HG02571 (cell line): ENCODE measurements around the gene PPP2R3B.
"Not testable (repeated sequence)": the region's sequence is repeated elsewhere in the genome, so short reads cannot be mapped to it uniquely, and the experiment has no call there.

Source experiments
- ATAC-seq: cut with Tn5 transposase; IDR thresholded peaks from one replicate; pipeline ENCODE4 v1.9.1; 2021; ENCODE audit warnings: mild to moderate bottlenecking, moderate library complexity; ENCODE audit not compliant: unreplicated experiment

The PPP2R3B gene

GRCh38 chrX:340641-341423 lies 45.9 kb downstream of the PPP2R3B start:
- no peak for ATAC-seq

- ATAC-seq, result no peak
These were observed 46.6 kb downstream of the PPP2R3B start for GRCh38 chrX:340121-340520.

- ATAC-seq, result no peak
These were observed 47.8 kb downstream of the PPP2R3B start for GRCh38 chrX:338836-339400.

GRCh38 chrX:338281-338835 lies 48.3 kb downstream of the PPP2R3B start:
- ATAC-seq, result no peak

GRCh38 chrX:337331-337831 lies 49.3 kb downstream of the PPP2R3B start:
- no peak for ATAC-seq

DNA sequence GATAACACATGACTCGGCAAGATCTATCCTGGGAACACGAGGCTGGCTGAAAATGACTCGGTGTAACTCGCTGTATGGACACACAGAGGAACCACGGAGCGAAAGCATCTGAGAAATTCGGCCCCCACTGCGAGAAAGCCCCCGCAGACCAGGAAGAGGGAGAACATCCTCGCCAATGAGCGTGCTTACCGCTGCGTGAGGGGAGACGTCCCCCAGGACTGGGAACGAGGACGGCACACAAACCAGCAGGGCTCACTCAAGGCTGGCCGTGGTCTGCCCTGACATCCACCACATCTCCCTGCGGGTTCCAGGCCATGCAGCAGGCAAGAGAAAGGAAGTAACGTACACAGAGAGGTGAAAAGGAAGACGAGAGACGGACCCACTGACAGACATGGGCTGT lies 50.5 kb downstream of the PPP2R3B start:
- no peak for ATAC-seq

DNA sequence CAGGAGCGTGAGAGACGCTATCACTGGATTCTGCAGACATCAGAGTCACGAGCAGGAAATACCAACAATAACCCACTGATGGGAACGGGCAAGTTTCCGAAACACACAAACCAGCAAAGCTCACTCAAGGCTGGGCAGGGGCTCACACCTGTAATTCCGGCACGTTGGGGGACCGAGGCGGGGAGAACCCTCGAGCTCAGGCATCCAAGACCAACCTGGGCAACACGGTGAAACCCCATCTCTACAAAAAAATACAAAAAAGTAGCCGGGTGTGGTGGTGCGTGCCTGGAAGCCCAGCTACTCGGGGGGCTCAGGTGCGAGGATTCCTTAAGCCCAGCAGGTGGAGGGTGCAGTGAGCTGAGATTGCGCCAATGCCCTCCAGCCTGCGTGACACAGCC lies 51.0 kb downstream of the PPP2R3B start:
- ATAC-seq, result no peak

GRCh38 chrX:334971-335757 lies 51.5 kb downstream of the PPP2R3B start:
- ATAC-seq, result no peak

DNA sequence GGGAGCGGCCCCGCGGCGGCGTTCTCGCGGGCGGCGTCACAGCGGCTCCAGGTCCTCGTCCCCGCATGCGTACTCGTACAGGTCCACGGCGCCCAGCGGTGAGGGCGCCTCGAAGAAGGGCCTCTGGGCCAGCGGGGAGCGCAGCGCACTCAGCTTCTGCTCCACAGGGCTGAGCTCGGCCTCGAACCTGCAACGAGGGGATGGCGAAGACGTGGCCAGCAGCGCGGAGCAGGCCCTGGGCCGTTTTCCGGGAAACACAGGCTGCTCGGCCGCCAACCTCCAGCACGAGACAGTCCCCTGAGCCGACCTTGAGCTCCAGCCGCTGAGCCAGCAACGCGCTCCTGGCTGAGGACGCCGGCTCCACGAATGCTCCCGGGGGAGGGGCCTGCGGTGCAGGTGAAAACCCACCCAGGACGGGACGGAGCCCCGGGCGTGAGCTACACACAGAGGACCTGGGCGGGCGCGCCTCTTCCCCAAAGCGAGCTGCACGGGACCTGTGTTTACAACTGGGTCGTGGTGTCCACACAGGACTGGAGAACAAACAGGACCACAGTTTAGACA lies 52.3 kb downstream of the PPP2R3B start:
- ATAC-seq, result no peak

GRCh38 chrX:333611-334311 lies 52.9 kb downstream of the PPP2R3B start:
- ATAC-seq, result no peak

DNA sequence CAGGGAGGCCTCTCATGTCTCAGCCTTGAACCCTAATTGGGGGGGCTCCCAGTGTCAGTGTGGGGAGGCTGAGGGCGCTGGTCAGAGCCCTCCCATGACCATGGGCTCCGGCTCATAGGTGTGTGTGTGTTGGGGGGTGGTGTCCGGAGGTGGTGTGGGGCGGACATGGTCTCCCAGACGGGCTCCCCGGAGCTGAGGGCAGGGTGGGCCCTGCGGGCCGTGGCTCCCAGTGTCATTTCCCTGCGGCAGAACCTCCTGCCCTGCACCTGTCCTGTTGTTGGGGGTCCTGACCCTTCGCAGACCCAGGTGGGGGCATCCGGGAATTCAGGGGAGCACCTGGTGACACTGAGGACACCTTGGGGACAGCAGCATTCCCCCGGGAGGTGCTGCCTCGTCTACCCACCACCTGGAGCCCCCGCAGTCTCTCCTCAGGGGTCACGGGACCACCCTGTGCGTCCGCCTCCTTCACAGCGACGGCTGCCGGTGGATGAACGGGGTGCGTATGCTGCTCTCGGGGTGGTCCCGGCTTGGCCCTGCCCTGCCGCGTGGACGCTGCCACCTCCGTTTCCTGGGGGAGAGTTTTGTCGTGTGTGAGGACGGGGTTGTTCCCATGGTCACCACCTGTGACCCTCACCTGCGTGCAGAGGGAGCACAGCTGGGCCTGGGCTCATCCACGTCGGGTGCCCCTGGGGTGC lies 53.6 kb downstream of the PPP2R3B start:
- ATAC-seq, result no peak

DNA sequence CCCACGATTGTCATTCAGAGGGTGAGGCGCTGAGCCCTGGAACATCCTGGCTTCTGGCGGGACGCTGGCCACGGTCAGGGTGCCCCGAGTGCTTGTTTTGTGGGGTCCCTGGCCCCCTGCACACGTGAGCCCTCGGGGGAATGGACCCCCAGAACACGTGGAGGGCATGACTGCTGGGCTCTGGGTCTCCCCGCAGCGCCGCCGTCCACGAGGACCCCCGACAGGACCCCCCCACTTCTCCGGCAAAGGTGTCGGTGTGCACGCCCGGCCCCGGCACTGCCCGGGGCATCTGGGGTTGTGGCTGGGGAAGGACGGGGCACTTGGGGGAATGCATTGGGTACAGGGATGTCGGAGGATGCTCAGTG lies 54.2 kb downstream of the PPP2R3B start:
- no peak for ATAC-seq

DNA sequence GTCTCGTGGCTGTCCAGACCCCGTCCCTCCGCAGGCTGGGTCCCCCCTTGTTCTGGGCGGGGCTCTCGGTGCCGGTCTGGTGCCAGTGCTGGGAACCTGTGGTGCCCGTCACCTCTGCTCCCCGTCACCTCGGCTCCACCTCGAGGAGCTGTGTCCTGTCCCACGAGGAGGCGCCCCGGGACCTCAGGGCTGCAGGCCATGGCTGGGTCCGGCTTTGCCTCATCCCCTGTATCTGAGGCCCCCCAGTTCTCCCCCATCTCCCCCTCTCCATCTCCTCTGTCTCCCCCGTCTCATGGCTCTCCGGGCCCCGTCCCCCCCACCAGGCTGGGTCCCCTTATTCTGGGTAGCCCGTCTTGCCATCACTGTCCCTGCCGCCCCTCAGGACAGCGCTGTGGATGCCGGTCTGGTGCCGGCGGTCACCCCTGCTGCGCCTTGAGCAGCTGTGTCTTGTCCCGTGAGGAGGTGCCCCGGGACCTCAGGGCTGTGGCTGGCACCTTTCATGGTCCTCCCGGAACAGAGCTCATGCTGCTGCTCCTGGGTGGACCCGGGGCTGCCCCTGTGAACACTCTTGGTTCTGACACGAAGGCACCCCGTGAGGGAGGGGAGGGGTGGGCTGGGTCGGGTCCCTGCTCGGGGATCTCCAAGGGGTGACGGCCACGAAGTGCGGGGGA lies 54.7 kb downstream of the PPP2R3B start:
- ATAC-seq, result no peak

- ATAC-seq, result no peak
These were observed 55.4 kb downstream of the PPP2R3B start for GRCh38 chrX:331151-331824.

DNA sequence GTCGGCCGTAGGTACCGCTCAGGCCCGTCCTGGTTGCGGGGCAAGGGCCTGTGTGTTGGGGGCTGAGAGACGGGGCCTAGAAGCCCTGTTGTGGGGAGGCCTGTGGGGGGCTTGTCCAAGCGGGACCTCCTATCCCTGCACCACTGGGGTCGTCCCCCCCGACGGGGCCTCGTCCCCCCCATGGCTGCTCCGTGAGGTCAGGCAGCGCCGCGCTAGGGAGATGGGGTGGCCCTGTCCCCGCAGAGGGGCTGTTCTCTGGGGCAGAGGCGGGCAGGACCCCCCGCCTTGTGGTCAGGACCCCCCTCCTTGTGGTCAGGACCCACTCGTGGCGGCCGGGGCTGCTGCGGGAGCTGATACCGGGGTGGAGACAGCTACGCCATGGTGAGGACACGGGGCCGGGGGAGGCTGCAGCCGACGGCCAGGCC lies 56.0 kb downstream of the PPP2R3B start:
- no peak for ATAC-seq

GRCh38 chrX:330141-330725 lies 56.5 kb downstream of the PPP2R3B start:
- ATAC-seq, result not testable (repeated sequence)

DNA sequence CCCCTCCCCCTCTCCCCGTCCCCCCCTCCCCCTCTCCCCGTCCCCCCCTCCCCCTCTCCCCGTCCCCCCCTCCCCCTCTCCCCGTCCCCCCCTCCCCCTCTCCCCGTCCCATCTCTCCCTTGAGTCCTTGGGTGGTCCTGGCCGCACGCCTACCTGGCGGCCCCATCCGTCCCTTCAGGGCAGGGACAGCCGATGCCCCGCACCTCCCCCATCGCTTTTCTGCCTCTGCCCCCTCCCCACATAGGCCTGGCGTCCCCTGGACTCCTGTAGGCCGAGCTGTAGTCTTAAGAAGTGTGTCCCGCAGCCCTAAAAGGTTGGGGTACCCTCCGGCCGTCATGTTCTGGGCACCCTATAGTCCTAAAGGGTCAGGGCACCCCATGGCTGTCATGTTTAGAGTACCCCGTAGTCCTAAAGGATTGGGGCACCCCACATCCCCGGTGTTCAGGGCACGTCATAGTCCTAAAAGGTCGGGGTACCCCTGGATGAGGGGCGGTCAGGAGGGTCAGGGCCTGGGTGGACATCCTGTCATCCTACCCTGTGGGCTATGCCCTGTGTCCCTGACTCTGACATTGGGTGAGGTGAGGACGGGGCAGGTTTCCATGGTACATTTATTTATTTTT lies 57.3 kb downstream of the PPP2R3B start:
- ATAC-seq, result no peak

GRCh38 chrX:327660-328126 lies 59.0 kb downstream of the PPP2R3B start:
- ATAC-seq, result no peak
